Measurements from ENCODE around the gene BTBD1.
"Not testable (repeated sequence)": the region's sequence is repeated elsewhere in the genome, so short reads cannot be mapped to it uniquely, and the experiment has no call there.

The BTBD1 gene

DNA sequence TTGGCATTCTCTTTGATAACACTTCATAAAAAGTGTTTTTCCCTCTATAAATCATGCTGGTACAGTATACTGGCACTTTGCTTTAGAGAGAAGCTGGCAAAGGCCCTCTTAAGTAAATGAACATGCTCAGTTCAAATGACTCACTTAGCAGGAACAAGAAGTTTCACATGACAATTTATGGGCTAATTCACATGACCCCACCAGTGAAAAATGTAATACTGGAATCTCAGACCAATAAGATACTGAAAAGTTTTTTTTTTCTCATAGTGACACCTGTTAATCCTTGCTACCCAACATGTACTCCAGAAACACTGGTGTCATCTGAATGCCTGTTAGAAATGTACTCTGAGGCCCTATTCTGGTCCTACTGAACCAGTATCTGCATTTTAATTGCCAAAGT, 13.9 kb downstream of the BTBD1 start:
- DNase-seq: no peak

DNA sequence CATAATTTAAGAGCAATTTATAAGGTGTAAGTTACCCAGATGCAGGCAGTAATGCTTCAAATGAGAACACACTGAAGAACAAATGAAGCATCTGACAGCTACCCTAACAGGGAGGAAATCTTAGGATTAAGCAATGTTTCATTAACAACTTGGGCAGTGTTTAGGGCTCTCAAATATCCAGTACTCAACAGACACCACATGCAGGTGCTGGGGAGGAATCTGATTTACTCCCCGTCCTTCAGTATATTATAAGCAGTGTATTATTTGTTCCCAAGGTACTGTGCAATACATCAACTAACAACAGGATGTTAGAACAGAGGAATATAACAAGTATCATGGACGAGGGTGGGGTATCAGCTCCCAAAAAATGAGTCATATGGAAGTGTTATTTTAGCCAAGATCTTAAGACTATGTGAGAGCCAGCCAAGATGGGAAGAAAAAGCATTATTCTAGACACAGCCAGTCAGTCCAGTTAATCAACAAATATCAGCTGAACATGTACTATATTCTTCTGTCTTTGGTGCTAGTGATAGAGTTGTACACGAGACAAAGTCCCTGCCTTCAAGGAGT, 20.4 kb downstream of the BTBD1 start:
- no peak for DNase-seq

DNA sequence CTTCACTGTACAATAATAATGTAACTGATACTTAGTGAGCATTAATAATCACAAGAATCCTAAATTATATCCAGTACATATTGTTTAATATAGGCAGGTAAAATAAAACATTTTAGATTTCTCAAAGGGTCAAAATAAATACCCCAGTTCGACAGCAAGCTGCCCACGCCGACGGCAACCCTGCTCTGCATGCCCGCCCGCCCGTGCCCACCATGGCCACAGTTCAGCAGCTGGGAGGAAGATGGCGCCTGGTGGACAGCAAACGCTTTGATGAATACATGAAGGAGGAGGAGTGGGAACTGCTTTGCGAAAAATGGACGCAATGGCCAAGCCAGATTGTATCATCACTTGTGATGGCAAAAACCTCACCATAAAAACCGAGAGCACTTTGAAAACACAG, 22.9 kb downstream of the BTBD1 start:
- DNase-seq: no peak

DNA sequence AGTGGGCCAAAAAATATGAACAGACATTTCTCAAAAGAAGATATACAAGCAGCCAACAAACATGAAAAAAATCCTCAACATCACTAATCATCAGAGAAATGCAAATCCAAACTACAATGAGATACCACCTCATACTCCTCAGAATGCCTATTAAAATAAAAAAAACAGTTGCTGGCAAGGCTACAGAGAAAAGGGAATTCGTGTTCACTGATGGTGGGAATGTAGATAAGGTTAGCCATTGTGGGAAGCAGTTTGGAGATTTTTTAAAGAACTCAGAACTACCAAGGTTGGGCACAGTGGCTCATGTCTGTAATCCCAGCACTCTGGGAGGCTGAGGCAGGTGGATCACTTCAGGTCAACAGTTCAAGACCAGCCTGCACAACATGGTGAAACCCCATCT, 27.8 kb downstream of the BTBD1 start:
- DNase-seq: no peak

DNA sequence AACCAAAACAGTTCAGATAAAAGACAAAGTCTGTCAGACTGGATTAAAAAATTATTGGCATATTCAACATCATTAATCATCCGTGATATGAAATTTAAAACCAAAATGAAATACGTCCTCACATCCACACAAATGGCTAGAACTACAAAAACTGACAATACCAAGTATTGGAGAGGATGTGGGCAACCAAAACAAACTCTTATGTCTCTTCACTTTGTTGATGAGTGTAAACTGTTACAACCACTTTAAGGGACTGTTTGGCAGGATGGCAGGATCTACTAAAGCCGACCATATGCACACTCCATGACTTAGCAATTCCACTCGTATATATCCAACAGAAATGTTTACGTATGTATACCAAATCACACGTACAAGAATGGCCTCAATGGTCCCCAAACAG, 30.8 kb downstream of the BTBD1 start:
- no peak for DNase-seq

- DNase-seq: not testable (repeated sequence)
Observed at GRCh38 chr15:83031234-83031633, 35.8 kb downstream of the BTBD1 start.

- DNase-seq: no peak
Observed at GRCh38 chr15:83030021-83030420, 37.0 kb downstream of the BTBD1 start.

- no peak for DNase-seq
Observed at GRCh38 chr15:83018436-83018835, 48.6 kb downstream of the BTBD1 start.

GRCh38 chr15:83016906-83017305, 50.1 kb downstream of the BTBD1 start:
- no peak for DNase-seq

DNA sequence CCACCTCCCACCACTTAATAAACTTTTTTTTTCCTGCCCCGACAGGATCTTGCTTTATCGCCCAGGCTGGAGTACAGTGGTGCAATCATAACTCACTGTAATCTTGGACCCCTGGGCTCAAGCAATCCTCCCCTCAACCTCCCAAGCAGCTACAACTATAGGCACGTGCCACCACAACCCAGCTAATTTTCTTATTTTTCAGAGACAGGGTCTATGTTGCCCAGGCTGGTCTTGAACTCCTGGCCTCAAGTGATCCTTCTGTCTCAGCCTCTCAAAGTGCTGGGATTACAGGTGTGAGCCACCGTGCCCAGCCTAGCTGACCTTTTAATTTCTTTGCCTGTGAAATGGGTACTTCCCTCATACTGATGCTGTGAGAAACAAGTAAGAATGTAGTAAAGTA, 51.7 kb downstream of the BTBD1 start:
- no peak for DNase-seq

GRCh38 chr15:83014205-83014653, 52.8 kb downstream of the BTBD1 start:
- DNase-seq: no peak

- DNase-seq: no peak
Observed at GRCh38 chr15:83012636-83013035, 54.4 kb downstream of the BTBD1 start.

DNA sequence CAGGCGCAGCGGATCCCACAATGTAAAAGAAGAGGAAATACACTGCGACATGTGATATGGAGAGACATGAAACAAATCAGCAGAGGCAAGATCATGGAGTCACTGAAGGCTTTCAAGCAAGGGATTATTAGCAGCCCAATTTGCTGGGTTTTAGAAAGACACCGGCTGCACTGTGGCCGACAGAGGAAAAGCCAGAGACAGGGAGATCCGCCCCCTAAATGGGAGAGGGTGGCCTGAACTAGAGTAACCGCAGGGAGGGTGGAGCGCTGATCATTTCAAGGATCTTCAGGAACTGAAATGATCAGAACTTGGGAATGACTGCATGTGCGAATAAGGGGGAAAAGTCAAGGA, 55.0 kb downstream of the BTBD1 start:
- no peak for DNase-seq

GRCh38 chr15:83011271-83012075, 55.6 kb downstream of the BTBD1 start, which contains the start of gene C15orf40:
C15orf40 (minus strand) TSS chr15:83011639; CDS start chr15:83011607, 32 bp downstream.
- DNase-seq: peak; percentile 34 to 72 (median 51)

DNA sequence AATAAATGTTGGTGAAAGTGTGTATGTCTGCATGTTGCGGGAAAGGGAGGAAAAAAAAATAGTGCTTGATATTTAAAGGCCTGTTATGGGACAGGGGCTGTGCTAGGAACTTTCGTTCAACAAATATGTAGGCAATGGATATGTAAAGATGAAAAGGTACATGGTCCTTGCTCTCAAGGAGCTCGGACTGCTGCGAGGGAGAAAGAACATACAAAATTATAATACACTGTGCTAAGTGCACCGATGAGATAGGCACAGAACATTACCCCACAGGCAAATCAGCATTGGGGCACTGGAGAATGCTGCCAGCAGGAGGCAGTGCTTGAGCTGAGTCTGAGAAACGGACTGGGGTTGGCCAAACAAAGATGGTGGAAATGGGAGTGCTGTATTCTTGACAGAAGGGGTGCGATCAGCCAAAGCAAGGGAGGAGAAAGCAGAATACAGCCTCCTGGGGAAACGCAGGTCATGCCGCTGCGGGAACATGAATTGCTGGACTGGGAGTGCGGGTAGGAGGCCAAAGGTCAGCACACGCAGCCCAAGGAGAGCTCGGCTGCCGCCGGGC, 56.3 kb downstream of the BTBD1 start:
- DNase-seq: peak; percentile 11 to 61 (median 24)

GRCh38 chr15:83000672-83001031, 66.4 kb downstream of the BTBD1 start:
- not testable (repeated sequence) for DNase-seq

- peak in 1 of 4 experiments; percentile 5 for DNase-seq
Observed at GRCh38 chr15:82999905-83000671, 67.0 kb downstream of the BTBD1 start.

DNA sequence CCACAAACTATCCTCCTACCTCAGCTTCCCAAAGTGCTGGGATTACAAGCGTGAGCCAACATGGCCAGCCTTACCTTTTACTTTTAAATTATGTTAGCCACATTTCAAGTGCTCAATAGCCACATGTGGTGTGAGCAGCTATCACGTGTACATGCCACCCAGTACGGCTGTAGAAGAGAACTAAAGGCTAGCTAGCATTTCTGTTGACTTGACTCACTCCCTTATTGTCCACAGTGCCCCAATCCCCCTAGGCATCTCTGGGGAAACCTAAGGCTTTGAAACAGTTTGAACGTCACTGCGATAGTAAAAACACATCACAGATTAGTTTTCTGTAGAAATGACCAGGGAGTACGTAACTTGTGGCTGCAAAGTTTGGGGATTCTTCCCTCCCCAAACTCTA, 67.6 kb downstream of the BTBD1 start:
- no peak for DNase-seq

DNA sequence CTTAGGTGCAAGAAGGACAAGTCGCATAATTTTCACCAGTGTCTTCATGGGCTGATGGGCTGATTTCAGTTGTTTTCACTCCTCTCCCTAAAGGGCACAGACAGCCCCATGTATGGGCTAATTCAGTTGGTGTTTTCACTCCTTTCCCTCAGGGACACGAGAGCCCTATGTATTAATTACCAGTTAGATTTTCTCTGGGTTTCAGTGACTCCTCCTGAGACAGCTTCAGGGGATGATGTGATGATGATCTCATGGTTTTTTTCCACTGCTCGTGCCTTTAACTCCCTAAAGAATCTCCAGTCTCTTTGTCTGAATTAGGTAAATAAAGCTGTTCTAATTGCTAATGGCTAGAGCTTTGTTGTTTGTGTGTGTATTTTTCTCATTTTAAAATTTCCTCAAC, 71.1 kb downstream of the BTBD1 start:
- no peak for DNase-seq

- no peak for DNase-seq
Observed at GRCh38 chr15:82995076-82995475, 72.0 kb downstream of the BTBD1 start.

DNA sequence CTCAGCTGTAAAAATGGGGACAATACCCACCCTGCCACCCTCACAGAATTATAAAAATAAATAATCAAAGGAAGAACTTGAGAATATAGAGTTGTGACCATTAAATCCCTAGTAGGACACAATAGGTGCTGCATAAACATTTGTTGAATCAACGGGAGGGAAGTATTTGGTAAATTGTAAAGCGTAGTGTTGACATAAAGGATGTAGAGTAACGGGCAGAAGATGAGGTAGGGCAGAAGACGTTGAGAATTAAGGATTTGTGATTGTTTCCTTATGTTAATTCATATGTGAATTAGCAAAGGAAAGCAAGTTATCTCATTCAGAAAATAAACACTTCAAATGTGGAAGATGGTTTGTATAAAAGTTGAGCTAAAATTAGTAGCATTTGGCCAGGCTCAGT, 73.9 kb downstream of the BTBD1 start:
- DNase-seq: no peak

DNA sequence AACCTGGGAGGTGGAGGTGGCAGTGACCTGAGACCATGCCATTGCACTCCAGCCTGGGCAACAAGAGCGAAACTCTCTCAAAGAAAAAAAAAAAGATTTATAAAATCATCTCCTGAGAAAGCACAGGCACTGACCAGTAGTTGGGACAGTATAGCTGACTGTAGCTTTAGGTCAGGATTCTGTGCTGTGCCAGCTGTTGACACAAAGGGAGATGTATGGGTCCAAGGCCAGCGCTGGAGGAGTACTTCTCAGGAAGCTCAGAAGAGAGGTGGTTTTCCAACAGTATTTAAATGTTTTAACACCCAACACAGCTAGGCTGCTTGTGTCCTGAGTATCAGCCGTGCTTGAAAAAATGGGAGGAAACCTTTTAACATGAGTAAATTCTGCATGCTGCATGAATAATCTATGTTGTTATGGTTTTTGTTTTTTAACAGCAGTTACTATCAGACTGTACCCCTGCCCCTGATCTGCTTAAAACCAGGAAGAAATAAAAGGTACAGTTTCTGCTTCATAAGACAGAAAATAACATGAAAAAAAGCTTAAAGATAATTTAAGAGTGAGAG, 74.5 kb downstream of the BTBD1 start:
- DNase-seq: no peak

- no peak for DNase-seq
Observed at GRCh38 chr15:82986442-82986780, 80.6 kb downstream of the BTBD1 start.
